AG09319 (cell line): ENCODE results near the gene TTLL5.

Source experiments
- DNase-seq: peaks from one replicate; pipeline ENCODE4 v3.0.0-alpha.2; 2010; ENCODE audit warnings: low read depth; ENCODE audit errors: extremely low read depth
- TF ChIP-seq, protein P1 (sequence below): IDR thresholded peaks from 2 replicates; pipeline ENCODE4 v1.5.1; 2011; ENCODE audit warnings: low read depth, mild to moderate bottlenecking, inconsistent platforms, low read length, moderate library complexity

TTLL5 gene

DNA sequence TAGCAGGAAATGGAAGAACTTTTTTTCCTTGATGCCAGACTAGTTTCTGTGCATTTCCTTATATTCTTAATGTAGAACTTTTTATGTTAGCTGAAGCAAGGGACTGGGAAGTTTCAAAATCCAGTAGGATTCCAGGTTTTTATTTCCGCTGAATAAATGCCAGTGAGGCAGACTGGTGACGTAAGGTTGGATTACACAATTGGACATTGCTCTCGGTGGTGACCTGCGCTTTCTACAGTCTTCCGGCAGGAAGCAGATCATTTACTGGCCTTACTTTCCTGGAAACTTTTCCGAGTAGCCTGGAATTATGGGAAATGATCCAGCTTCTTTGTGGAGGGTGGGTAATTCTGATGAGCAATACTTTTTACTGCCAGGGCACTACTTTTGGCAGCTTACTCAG lies 328.1 kb downstream of the TTLL5 start:
- TF ChIP-seq, protein P1, sequence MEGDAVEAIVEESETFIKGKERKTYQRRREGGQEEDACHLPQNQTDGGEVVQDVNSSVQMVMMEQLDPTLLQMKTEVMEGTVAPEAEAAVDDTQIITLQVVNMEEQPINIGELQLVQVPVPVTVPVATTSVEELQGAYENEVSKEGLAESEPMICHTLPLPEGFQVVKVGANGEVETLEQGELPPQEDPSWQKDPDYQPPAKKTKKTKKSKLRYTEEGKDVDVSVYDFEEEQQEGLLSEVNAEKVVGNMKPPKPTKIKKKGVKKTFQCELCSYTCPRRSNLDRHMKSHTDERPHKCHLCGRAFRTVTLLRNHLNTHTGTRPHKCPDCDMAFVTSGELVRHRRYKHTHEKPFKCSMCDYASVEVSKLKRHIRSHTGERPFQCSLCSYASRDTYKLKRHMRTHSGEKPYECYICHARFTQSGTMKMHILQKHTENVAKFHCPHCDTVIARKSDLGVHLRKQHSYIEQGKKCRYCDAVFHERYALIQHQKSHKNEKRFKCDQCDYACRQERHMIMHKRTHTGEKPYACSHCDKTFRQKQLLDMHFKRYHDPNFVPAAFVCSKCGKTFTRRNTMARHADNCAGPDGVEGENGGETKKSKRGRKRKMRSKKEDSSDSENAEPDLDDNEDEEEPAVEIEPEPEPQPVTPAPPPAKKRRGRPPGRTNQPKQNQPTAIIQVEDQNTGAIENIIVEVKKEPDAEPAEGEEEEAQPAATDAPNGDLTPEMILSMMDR: no peak
- DNase-seq: peak; percentile 67

- DNase-seq: no peak
These were observed 329.3 kb downstream of the TTLL5 start for GRCh38 chr14:75990297-75990696.

DNA sequence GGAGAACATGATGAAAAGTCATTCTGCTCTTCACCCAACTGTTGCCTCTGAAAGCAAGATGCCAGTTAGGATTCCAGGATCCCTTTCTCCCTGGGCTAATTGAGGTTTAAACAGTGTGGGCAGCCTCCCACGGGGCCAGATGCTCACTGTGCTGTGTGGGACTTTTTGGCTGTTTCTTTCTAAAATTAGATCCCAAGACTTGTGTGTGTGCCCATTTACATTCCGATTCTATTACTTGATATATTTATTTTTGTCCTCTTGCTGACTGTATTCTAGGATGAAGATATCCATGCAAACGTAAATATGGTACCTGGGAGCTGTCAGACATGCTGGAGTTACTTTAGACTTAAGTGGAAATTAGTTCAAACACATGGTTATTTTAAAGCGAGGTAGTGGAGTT lies 330.7 kb downstream of the TTLL5 start:
- no peak for DNase-seq
- TF ChIP-seq, protein P1: no peak

More at GRCh38 chr14:75990297-75990696, 329.3 kb downstream of the TTLL5 start:
- TF ChIP-seq, protein P1: no peak

GRCh38 chr14:75993567-75994041 lies 332.6 kb downstream of the TTLL5 start:
- DNase-seq: no peak
- TF ChIP-seq, protein P1: no peak; the same call in 1 of the 2 replicates

DNA sequence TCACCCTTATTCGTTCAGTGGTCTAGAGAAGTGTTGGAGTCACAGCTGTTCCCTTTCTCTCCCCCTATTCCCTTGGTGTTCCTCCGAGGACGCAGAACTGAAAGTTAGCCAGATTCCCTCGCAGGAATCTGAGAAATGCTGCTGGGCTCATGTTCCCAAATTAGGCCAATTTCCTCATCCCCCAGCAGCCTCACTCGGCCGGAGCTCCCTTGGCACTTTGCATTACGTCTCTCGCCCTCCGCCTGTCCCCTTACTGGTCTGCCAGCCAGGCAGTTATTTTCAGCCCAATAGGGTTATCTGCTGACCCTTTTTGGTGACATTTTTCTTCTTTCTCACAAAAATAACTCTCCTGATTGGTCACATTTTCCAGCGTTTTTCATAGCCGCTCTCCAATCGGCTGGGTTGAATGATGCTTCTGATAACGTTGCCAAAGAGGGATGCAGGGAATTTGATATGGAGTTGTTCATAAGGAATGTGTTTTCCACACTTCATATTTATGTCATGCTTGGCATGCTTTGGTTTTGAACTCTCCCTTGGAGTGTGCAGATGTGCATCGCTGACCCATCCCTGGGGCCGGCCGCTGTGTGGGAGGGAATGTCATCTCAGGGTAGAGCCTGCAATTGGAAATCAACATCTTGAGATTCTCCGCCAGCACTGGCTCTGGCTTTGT lies 334.5 kb downstream of the TTLL5 start:
- TF ChIP-seq, protein P1: no peak
- DNase-seq: peak; percentile 62

- TF ChIP-seq, protein P1: no peak
These were observed 335.4 kb downstream of the TTLL5 start for GRCh38 chr14:75996488-75996887.

GRCh38 chr14:75999511-76000190 lies 338.6 kb downstream of the TTLL5 start:
- TF ChIP-seq, protein P1: no peak
- DNase-seq: no peak

More at GRCh38 chr14:75996488-75996887, 335.4 kb downstream of the TTLL5 start:
- no peak for DNase-seq
